ENCODE measurements around the gene INSM2.

The INSM2 gene

GRCh38 chr14:35543006-35543405 is 9.0 kb downstream of the INSM2 start:
- DNase-seq (ENCODE audit: low read depth in 2 of 2), result no peak

- no peak for DNase-seq (ENCODE audit: low read depth in 2 of 2)
Measured at GRCh38 chr14:35549551-35549950, 15.6 kb downstream of the INSM2 start.

- no peak for DNase-seq (ENCODE audit: low read depth in 2 of 2)
Measured at GRCh38 chr14:35551081-35551480, 17.1 kb downstream of the INSM2 start.

- DNase-seq (ENCODE audit: low read depth in 2 of 2), result no peak
Measured at GRCh38 chr14:35553808-35554207, 19.8 kb downstream of the INSM2 start.

- no peak for DNase-seq (ENCODE audit: low read depth in 2 of 2)
Measured at GRCh38 chr14:35556548-35556947, 22.6 kb downstream of the INSM2 start.

GRCh38 chr14:35557221-35557747 is 23.3 kb downstream of the INSM2 start:
- DNase-seq (ENCODE audit: low read depth in 2 of 2), result no peak

GRCh38 chr14:35558680-35559079 is 24.7 kb downstream of the INSM2 start:
- no peak for DNase-seq (ENCODE audit: low read depth in 2 of 2)

GRCh38 chr14:35565871-35566464 is 32.0 kb downstream of the INSM2 start:
- no peak for DNase-seq (ENCODE audit: low read depth in 2 of 2)

GRCh38 chr14:35571598-35571997 is 37.6 kb downstream of the INSM2 start:
- DNase-seq (ENCODE audit: low read depth in 2 of 2), result no peak

GRCh38 chr14:35573911-35574310 is 39.9 kb downstream of the INSM2 start:
- no peak for DNase-seq (ENCODE audit: low read depth in 2 of 2)

GRCh38 chr14:35576260-35576659 is 42.3 kb downstream of the INSM2 start:
- DNase-seq (ENCODE audit: low read depth in 2 of 2), result no peak

GRCh38 chr14:35576856-35577255 is 42.9 kb downstream of the INSM2 start:
- no peak for DNase-seq (ENCODE audit: low read depth in 2 of 2)

- no peak for DNase-seq (ENCODE audit: low read depth in 2 of 2)
Measured at GRCh38 chr14:35578135-35578534, 44.2 kb downstream of the INSM2 start.

GRCh38 chr14:35578639-35579038 is 44.7 kb downstream of the INSM2 start:
- no peak for DNase-seq (ENCODE audit: low read depth in 2 of 2)

All from stimulated activated CD8-positive, alpha-beta memory T cell treated with anti-CD3 and anti-CD28 coated beads, Interleukin-15, amount 100 ng/mL, for 4 hours (primary cell).